ENCODE measurements around the gene LDLRAP1.
"Not testable (repeated sequence)": the region's sequence is repeated elsewhere in the genome, so short reads cannot be mapped to it uniquely, and the experiment has no call there.

LDLRAP1 gene

DNA sequence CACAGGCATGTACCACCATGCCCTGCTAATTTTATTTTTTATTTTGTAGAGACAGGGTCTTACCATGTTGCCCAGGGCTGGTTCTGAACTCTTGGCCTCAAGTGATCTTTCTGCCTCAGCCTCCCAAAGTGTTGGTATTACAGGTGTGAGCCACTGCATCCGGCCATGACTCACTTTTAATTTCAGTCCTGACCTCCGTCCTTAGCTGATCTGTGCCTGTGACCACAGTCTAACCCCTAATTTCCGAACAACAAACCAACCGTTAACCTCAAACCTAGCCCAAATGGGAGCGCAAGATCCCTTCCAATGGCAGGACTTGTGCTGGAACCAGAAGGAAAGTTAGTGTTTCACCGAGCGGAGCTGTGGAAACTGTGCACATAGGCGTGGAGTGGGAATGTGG, 43.9 kb downstream of the LDLRAP1 start:
- H3K4me1 Mint-ChIP-seq, result peaks cover 8% of the 10 kb centered on the region
- no peak overlapping the region for H3K4me3 Mint-ChIP-seq
- no peak overlapping the region for H3K27ac Mint-ChIP-seq
- no peaks in the 10 kb centered on the region for H3K9me3 Mint-ChIP-seq
- H3K36me3 Mint-ChIP-seq, result no peaks in the 10 kb centered on the region
- H3K27me3 Mint-ChIP-seq, result no peaks in the 10 kb centered on the region

DNA sequence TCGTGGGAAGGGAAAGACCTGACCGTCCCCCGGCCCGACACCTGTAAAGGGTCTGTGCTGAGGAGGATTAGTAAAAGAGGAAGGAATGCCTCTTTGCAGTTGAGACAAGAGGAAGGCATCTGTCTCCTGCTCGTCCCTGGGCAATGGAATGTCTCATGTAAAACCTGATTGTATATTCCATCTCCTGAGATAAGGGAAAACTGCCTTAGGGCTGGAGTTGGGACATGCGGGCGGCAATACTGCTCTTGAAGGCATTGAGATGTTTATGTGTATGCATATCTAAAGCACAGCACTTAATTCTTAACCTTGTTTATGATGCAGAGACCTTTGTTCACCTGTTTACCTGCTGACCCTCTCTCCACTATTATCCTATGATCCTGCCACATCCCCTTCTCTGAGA, 44.8 kb downstream of the LDLRAP1 start:
- H3K9me3 Mint-ChIP-seq, H3K27ac Mint-ChIP-seq, H3K36me3 Mint-ChIP-seq, H3K4me3 Mint-ChIP-seq, H3K4me1 Mint-ChIP-seq, H3K27me3 Mint-ChIP-seq: not testable (repeated sequence)

DNA sequence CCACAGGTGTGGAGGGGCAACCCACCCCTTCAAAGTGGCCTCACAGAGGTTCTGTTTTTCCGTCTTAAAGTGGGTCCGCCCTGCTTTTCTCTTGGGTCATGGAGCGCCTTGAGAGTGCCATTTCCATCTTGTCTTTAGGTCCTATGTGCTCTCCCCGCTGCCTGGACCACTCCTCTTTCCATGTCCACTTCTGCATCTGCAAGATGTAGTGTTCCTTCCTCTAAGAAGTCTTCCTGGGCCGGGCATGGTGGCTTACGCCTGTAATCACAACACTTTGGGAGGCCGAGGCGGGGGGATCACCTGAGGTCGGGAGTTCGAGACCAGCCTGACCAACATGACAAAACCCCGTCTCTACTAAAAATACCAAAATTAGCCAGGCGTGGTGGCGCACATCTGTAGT, 45.4 kb downstream of the LDLRAP1 start:
- not testable (repeated sequence) for H3K9me3 Mint-ChIP-seq, H3K36me3 Mint-ChIP-seq, H3K27ac Mint-ChIP-seq, H3K4me1 Mint-ChIP-seq, H3K27me3 Mint-ChIP-seq, H3K4me3 Mint-ChIP-seq

DNA sequence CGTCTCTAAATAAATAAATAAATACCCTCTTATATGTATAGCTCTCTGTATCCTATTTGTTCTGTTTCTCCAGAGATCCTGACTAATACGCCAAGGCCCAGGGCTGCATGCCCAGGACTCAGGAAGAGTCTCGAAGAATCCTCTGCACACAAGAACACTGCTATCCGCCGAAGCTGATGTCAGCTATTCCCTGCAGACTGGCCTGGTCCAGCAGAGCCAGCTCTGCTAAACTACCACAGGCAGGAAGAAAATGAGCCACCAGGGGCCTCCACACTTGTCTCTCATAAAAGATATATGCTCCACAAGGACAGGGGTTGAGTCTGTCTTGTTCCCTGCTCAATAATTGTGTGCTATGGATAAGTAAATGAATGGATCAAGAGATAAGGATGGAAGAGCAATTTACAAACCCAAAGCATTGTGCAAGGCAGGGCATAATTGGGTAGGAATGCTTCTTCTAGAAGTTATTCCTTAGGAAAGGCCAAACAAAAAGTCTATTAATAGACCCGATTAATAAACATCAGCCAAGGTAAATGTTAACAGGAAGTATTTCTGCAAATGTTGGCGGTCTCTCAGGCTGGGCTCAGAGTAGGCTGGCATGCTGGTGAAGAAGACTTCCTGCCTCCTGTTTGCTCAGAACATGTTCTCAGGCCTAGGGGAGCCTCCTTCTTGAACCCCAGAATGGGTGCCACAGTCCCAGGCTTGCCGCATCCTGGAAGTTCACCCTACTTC, 46.9 kb downstream of the LDLRAP1 start:
- Mint-ChIP-seq H3K4me1 (peaks cover 8% of the 10 kb centered on the region), H3K27ac (no peak overlapping the region), H3K36me3 (no peaks in the 10 kb centered on the region), H3K27me3 (no peaks in the 10 kb centered on the region), H3K4me3 (no peak overlapping the region), H3K9me3 (no peaks in the 10 kb centered on the region)

DNA sequence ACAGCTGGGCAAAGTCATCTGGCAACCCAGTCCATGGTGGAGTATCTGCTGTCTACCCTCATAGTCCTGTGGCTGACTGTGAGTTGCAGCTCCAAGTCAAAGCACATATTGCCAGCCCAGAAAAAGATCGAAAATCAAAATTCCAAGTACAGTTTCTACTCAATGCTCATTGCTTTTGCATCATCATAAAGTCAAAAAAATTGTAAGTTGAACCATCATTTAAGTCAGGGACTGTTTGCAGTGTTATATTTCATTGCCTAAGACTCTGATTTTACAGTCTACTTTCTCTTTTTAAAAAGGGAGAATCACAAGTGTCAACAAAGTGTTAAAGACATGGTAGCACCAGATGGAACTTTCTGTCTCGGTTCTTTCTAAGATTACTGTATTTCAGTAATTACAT, 50.5 kb downstream of the LDLRAP1 start:
- Mint-ChIP-seq H3K4me3 (no peak overlapping the region), H3K36me3 (peaks cover 1% of the 10 kb centered on the region), H3K27ac (no peak overlapping the region), H3K27me3 (no peaks in the 10 kb centered on the region), H3K4me1 (peaks cover 13% of the 10 kb centered on the region), H3K9me3 (no peaks in the 10 kb centered on the region)

DNA sequence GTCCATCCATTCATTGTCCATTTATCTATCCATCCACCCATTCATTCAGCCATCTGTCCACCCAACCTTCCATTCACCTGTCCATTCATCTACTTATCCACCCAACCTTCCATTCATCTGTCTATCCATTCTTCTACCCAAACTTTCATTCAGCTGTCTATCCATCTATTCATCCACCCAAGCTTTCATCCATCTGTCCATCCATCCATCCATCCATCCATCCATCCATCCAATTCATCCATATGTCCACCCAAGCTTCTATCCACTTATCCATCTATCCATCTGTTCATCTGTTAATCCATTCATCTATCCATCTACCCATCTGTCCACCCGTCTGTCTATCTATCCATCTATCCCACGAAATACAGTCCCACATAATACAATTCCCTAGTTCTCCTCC, 51.6 kb downstream of the LDLRAP1 start:
- peaks cover 5% of the 10 kb centered on the region for H3K36me3 Mint-ChIP-seq
- no peak overlapping the region for H3K4me3 Mint-ChIP-seq
- H3K4me1 Mint-ChIP-seq, result peaks cover 13% of the 10 kb centered on the region
- no peaks in the 10 kb centered on the region for H3K27me3 Mint-ChIP-seq
- no peak overlapping the region for H3K27ac Mint-ChIP-seq
- no peaks in the 10 kb centered on the region for H3K9me3 Mint-ChIP-seq

DNA sequence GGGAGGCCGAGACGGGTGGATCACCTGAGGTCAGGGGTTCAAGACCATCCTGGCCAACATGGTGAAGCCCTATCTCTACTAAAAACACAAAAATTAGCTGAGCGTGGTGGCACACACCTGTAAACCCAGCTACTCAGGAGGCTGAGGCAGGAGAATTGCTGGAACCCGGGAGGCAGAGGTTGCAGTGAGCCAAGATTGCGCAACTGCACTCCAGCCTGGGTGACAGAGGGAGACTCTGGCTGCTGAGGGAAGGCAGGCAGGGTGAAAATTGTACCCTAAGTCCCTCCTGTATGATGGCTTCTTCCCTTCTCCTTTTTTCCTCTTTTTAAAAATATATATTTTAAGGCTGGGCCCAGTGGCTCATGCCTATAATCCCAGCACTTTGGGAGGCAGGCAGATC, 53.2 kb downstream of the LDLRAP1 start:
- not testable (repeated sequence) for H3K27ac Mint-ChIP-seq, H3K4me1 Mint-ChIP-seq, H3K36me3 Mint-ChIP-seq, H3K27me3 Mint-ChIP-seq, H3K9me3 Mint-ChIP-seq, H3K4me3 Mint-ChIP-seq

DNA sequence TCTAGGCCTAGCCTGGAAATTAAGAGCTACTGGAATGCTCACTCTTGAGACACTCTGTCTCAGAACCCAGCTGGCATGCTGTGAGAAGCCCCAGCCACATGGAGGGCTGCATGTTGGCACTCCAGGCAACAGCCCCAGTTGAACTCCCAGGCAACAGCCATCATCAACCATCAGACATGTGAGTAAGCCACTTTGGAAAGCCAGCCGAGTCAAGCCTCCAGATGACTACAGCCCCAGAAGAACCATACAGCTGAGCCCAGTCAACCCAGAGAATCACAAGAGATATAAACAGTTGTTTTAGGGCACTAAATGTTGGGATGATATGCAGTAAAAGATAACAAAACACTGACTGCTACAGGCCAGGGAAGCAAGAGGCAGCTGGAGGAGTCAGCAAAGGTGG, 55.5 kb downstream of the LDLRAP1 start:
- Mint-ChIP-seq H3K4me1 (peaks cover 5% of the 10 kb centered on the region), H3K27me3 (no peaks in the 10 kb centered on the region), H3K36me3 (peaks cover 5% of the 10 kb centered on the region), H3K9me3 (no peaks in the 10 kb centered on the region), H3K4me3 (no peak overlapping the region), H3K27ac (no peak overlapping the region)

DNA sequence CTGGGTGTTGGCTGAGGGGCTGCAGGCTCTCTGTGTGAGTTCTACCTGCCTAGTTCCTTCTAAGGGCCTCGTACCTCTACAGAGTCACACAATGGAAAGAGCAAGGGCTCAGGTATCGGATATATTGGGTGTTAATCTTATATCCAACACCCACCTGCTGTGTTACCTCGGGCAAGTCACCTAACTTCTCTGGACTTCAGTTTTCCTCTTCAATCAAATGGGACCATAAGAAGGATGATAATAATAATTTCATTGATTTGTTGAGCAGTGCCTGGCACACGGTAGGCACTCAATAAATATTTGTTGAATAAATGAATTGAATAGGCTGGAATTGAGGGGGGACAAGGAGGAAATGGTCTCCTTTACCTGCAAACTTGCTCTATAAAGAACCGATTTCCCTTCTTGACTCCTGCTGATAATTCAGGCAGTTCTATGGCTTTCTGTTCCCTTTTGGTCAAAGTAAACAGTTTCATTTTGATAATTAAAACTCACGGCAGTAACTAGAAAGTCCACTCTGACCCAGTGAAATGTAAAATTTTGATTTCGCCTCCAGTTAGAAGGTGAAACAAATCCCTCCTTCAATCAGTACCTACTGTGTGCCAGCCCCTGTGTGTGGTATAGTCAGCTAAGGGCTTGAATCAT, 56.7 kb downstream of the LDLRAP1 start:
- Mint-ChIP-seq H3K4me1 (peaks cover 5% of the 10 kb centered on the region), H3K9me3 (no peaks in the 10 kb centered on the region), H3K36me3 (peaks cover 5% of the 10 kb centered on the region), H3K27ac (no peak overlapping the region), H3K4me3 (no peak overlapping the region), H3K27me3 (no peaks in the 10 kb centered on the region)

DNA sequence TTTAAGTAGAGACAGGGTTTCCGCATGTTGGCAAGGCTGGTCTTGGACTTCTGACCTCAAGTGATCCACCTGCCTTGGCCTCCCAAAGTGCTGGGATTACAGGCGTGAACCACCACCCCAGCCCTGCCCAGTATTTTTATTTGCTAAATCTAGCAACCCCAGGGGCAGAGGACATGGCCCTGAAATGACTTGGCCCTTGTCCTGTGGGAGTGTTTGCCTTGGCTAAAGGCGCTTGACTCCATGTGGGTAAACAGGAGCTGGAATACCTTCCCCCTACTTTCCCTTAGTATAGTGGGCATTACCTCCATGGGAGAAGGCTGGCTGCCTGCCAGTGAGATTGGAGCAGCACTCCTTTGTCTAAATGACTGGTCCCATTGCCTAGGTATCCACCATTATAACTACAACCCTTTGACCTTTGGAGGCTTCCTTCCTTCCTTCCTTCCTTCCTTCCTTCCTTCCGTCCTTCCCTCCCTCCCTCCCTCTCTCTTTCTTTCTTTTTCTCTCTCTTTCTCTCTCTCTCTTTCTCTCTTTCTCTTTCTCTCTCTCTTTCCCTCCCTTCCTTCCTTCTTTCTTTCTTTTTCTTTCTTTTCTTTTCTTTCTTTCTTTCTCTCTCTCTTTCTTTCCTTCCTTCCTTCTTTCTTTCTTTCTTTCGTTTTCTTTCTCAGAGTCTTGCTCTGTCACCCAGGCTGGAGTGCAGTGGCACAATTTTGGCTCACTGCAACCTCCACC, 57.7 kb downstream of the LDLRAP1 start:
- not testable (repeated sequence) for H3K36me3 Mint-ChIP-seq, H3K4me1 Mint-ChIP-seq, H3K27ac Mint-ChIP-seq

DNA sequence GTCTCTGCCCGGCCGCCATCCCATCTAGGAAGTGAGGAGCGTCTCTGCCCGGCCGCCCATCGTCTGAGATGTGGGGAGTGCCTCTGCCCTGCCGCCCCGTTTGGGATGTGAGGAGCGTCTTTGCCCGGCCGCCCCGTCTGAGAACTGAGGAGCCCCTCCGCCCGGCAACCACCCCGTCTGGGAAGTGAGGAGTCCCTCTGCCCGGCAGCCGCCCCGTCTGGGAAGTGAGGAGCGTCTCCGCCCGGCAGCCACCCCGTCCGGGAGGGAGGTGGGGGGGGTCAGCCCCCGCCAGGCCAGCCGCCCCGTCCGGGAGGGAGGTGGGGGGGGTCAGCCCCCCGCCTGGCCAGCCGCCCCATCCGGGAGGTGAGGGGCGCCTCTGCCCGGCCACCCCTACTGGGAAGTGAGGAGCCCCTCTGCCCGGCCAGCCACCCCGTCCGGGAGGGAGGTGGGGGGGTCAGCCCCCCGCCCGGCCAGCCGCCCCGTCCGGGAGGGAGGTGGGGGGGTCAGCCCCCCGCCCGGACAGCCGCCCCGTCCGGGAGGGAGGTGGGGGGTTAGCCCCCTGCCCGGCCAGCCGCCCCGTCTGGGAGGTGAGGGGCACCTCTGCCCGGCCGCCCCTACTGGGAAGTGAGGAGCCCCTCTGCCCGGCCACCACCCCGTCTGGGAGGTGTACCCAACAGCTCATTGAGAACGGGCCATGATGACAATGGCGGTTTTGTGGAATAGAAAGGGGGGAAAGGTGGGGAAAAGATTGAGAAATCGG, 60.6 kb downstream of the LDLRAP1 start:
- not testable (repeated sequence) for H3K36me3 Mint-ChIP-seq, H3K4me3 Mint-ChIP-seq, H3K4me1 Mint-ChIP-seq, H3K9me3 Mint-ChIP-seq, H3K27me3 Mint-ChIP-seq, H3K27ac Mint-ChIP-seq

More for the DNA sequence above, 57.7 kb downstream of the LDLRAP1 start:
- H3K9me3 Mint-ChIP-seq, H3K27me3 Mint-ChIP-seq, H3K4me3 Mint-ChIP-seq: not testable (repeated sequence)

DNA sequence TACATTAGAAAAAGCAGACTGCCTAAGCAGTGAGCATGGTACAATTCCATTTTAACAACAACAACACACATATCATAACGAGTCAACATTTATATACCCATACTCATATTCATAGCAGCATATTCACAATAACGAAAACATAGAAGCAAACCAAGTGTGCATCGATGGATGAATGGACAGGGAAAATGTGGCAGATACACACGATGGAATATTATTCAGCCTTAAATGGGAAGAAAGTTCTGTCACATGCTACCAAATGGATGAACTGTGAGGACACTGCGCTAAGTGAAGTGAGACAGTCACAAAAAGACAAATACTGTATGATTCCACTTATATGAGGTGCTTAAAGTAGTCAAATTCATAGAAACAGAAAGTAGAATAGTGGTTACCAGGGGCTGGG, 63.7 kb downstream of the LDLRAP1 start:
- Mint-ChIP-seq H3K4me3 (peak overlapping the region; percentile 19), H3K27ac (no peak overlapping the region), H3K9me3 (no peaks in the 10 kb centered on the region), H3K27me3 (no peaks in the 10 kb centered on the region), H3K36me3 (no peaks in the 10 kb centered on the region), H3K4me1 (peaks cover 17% of the 10 kb centered on the region)

DNA sequence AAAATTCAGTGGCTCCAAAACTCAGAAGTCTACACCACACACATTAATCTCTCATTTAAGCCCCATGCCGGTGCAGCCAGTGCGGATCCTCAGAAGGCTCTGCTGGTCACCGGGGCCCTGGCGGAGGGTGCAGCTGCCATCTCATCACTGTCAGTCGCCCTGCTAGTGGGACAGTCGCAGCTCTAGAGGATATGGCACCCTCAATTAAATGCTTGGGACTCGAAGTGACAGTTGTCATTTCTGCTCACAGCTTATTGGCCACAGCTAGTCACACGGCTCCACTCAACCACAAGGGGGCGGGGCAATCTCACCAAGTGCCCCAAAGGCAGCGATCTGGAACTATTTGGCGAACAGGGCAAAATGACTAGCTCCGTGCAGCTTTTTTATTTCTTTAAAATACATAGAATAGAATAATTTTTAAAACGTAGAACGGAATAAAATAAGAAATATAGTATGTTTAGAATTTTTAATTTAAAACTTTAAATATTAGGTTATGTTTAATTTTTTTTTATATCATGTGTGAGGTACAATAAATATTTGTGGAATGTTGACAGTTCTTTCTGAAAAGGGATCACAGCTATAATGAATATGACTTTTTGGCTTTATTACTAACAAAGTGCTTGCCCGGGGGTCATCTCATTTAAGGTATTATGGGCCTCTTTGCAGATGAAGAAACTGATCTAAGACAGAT, 65.2 kb downstream of the LDLRAP1 start:
- no peak overlapping the region for H3K27ac Mint-ChIP-seq
- H3K9me3 Mint-ChIP-seq, result no peaks in the 10 kb centered on the region
- H3K4me1 Mint-ChIP-seq, result peaks cover 20% of the 10 kb centered on the region
- peak overlapping the region; percentile 40 for H3K4me3 Mint-ChIP-seq
- no peaks in the 10 kb centered on the region for H3K36me3 Mint-ChIP-seq
- H3K27me3 Mint-ChIP-seq, result no peaks in the 10 kb centered on the region

DNA sequence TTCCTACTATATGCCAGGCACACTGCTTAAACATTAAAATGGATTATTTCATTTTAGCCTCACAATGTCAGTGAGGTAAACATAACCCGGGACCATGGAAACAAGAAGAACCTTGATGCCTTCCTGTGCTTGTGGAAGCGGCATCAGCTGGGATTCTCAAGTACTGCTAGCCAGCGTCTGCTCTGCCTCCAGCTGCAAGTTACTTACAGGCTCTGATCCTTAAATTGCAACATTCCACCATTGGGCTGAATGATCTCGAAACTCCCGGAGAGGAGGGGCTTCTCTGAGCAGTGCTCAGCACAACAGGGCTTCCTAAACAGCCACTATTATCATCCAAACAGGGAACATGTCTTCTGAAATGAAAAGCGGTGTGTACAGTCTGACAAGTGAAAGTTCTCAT, 66.5 kb downstream of the LDLRAP1 start:
- Mint-ChIP-seq H3K9me3 (no peaks in the 10 kb centered on the region), H3K36me3 (no peaks in the 10 kb centered on the region), H3K4me3 (no peak overlapping the region), H3K27me3 (no peaks in the 10 kb centered on the region), H3K4me1 (peaks cover 29% of the 10 kb centered on the region), H3K27ac (no peak overlapping the region)

DNA sequence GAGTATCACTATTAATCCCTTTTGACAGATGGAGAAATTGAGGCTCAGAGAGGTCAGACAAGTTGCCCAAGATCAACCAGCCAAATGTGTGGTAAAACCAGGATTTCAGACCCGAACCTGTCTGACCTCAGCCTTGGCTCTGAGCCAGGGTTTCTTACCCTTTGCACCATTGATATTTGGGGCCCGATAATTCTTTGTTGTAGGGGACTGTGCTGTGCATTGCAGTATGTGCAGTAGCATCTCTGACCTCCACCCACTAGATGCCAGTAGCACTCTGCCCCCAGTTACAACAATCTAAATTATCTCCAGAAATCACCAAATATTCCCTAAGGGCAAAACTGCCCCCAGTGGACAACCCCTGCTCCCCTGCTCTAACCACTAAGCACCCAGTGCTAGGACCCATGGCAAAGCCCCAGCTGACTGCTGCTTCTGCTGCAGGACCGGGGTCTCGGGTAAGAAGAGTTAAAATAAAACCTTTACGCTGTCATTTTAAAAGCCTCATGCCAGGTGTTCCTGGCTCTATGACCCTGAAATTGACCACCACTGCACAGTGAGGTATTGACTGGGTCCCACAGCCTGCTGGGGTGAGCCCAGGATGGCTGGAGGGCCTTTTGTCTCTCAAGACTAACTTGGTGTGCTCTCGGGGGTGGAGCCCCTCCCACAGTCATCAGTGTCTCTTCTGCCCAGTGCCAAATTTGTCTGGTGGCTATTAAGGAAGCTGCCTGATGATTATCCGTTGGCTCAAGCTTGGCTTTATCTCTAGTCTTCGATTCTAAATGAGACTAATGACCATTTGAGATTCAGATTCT, 67.6 kb downstream of the LDLRAP1 start:
- Mint-ChIP-seq H3K4me3 (no peak overlapping the region), H3K9me3 (no peaks in the 10 kb centered on the region), H3K4me1 (peaks cover 39% of the 10 kb centered on the region), H3K27ac (no peak overlapping the region), H3K27me3 (no peaks in the 10 kb centered on the region), H3K36me3 (no peaks in the 10 kb centered on the region)
